ENCODE measurements around the gene NPIPB2.
A peak's percentile ranks its signal among the peaks of the same experiment; 100 is the strongest.
"Not testable (repeated sequence)": the region's sequence is repeated elsewhere in the genome, so short reads cannot be mapped to it uniquely, and the experiment has no call there.

Gene NPIPB2

GRCh38 chr16:11941945-11942344, at the start of gene NPIPB2:
TSS of gene NPIPB2 (minus strand) at chr16:11942045. CDS start at chr16:11942045, 0 bp downstream.
- DNase-seq = not testable (repeated sequence)

DNA sequence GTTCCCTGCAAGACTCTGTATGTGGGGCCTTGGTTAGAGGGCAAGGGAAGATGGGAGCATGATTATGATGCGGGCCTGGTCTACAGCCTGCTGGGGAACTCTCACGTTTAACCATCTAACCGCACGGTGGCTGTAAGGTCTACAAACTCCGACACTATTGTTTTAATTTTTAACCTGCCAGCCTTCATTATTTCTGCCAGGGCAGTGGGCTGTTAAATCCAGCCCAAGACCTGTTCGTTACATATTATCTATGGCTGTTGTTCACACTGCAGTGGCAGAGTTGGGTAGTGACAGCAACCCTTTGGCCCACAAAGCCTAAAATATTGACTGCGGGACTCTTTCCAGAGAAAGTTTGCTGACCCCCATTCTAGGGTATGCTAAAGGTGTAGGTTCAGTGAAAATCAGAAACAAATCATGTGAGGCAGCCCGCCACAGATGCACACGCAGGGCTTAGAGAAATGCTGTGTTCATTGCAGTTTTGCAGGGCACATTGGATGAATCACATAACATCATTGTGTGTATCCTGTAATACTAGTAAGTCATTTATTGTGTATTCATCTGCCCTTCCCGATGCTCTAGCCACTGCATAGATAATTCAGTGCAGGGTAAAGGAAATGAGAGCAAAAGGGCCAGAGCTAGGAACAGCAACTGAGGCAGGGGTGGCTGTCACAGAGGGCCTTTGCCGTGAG, 49.0 kb upstream of the NPIPB2 start:
- no peak for DNase-seq

DNA sequence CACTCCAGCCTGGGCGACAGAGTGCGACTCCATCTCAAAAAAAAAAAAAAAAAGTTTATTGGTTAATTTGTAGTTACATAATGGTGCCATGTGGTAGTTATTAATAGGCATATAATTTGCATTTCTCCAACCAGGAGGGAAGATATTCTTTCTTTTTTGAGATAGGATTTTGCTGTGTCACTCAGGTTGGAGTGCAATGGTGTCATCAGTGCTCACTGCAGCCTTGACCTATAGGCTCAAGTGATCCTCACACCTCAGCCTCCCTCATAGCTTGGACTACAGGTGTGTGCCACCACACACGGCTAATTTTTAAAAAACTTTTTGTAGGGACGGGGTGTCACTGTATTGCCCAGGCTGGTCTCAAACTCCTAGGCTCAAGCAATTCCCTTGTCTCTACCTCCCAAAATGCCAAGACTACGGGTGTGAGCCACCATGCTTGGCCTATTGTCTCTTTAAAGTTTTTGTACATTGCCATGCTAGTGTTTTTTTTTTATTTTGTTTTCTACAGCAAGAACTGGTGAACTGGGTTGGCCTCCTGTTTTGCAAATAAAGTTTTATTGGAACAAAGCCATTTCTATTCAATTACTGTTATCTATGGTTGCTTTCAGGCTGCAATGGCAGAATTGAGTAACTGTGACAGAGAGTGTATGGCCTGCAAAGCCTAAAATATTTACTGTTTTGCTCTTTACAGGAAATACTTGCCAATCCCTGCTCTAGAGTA, 46.6 kb upstream of the NPIPB2 start:
- DNase-seq = no peak

DNA sequence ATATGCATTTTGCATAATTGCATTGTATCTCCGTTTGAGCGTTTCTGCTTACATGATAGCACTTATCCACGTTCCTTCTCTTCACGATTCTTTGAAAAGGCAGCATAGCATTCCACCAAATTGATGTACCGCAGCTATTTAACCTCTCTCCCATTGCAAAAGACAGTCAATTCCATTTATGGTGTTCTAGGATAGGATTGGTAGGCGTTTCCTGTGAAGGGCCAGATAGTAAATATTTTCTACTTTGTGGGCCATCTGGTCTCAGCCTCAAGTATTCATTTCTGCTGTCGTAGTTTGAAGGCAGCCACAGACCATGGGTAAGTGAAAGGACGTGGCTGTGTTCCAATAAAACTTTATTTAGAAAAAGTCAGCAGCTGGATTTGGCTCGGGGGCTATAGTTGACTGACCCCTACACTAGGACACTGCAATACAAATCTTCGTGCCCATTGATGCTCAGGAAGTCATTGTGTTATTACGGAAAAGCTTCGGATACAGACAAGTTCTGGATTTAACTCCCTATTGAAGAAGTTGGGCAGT, 44.7 kb upstream of the NPIPB2 start:
- DNase-seq = no peak

DNA sequence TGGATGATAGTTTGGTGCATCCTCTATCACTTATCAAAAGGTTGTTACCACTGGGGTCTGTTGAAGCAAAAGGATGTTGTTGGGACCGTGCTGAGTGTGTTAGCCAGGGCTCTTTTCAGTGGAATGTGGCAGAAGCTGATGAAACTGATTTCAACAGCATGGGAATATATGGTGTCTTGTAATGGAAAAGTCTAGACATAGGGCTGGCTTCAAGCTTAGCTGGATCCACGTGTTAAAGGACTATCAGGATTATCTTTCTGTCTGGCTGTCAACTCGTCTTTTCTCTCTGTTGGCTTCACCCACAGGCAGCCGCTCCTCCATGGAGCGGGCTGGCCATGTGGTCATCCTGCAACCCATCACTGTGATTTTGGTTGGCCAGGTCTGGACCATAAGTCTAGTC, 43.4 kb upstream of the NPIPB2 start:
- no peak for DNase-seq

- peak; percentile 9 for DNase-seq
These were observed 38.4 kb upstream of the NPIPB2 start for GRCh38 chr16:11980136-11980844.

- no peak for DNase-seq
These were observed 37.3 kb upstream of the NPIPB2 start for GRCh38 chr16:11979013-11979672.

DNA sequence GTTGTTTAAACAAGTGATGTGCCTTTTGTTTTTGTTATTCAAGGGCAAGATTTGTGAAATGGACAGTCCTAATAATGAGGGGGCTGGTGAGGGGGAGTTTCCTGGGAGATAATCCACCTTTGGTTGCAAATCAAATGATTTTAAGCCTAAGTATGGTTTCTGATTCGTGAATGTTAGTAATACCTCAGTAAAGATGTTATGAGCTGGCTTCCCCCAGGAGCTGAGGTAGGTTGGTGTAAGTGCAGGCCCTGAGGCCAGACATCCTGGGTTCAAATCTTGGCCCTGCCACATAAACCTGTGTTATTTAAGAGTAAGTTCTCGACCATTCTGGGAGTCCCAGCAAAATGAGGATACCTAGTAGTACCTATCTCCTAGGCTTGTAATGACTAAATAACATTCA, 36.2 kb upstream of the NPIPB2 start:
- DNase-seq = no peak

GRCh38 chr16:11977376-11978041, 35.7 kb upstream of the NPIPB2 start:
- no peak for DNase-seq

GRCh38 chr16:11976850-11977375, 35.1 kb upstream of the NPIPB2 start:
- no peak for DNase-seq

- no peak for DNase-seq
These were observed 31.2 kb upstream of the NPIPB2 start for GRCh38 chr16:11973070-11973469.

GRCh38 chr16:11972128-11972527, 30.3 kb upstream of the NPIPB2 start:
- peak; percentile 50 for DNase-seq

- not testable (repeated sequence) for DNase-seq
These were observed 28.4 kb upstream of the NPIPB2 start for GRCh38 chr16:11970292-11970691.

DNA sequence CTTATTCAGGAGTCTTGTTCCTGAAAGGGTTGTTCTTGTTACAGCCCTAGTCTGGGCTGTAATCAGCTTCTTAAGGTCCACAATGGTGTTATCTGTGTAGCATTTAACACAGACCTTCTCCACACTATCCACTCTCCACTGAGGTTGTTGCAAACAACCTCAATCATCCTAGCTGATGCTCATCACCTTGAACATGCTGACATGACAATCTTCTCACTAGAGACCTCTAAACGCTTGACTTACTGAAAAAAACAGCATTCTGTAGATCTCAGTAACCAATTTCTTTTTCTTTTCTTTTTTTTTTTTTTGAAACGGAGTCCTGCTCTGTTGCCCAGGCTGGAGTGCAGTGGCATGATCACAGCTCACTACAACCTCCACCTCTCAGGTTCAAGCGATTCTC, 26.7 kb upstream of the NPIPB2 start:
- DNase-seq = no peak

- no peak for DNase-seq
These were observed 25.5 kb upstream of the NPIPB2 start for GRCh38 chr16:11967195-11967911.

DNA sequence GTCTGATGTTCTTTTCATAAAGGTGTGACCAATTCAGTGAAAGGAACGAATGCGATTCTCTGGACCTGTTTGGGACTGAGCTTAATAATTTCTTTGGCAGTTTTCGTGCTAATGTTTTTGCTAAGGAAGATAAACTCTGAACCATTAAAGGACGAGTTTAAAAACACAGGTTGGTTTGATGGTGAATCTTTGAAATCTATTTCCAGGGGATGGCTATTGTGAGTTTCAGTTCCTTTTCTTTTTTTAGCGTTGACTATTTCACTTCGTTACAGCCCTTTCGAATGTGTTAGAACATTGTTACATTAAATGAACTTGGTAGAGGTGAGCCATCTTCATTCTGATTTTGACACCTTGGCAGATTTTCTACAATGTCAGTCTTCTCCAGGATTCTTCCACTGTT, 24.3 kb upstream of the NPIPB2 start:
- DNase-seq = no peak

DNA sequence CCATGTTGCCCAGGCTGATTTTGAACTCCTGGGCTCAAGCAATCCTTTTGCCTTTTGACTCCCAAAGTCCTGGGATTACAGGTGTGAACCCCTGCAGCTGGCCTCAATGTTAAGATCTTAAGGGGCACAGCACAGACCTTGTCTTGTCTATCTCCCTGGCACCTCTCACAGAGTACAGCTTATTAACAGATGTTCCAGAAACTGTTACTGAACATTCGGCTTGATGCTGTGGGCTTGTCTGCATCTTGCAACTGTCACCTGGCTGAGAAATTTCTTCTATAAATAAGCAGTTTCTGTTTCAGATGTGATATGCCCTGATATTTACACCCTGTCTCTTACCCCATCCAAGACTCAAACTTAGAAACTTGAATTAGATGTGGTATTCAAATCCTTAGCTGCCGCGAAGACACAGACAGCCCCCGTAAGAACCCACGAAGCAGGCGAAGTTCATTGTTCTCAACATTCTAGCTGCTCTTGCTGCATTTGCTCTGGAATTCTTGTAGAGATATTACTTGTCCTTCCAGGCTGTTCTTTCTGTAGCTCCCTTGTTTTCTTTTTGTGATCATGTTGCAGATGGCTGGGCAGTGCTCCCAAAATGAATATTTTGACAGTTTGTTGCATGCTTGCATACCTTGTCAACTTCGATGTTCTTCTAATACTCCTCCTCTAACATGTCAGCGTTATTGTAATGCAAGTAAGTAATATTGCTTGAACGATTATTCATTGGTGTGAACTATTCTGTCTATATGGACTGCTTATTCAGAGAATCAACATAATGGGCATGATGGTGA, 23.1 kb upstream of the NPIPB2 start, which contains the start of gene TNFRSF17:
TNFRSF17 (plus strand) TSS at position 450 of the 791 bp plus-strand sequence; CDS start at position 565, 115 bp downstream.
- no peak for DNase-seq

GRCh38 chr16:11963706-11964105, 21.9 kb upstream of the NPIPB2 start:
- DNase-seq = no peak

DNA sequence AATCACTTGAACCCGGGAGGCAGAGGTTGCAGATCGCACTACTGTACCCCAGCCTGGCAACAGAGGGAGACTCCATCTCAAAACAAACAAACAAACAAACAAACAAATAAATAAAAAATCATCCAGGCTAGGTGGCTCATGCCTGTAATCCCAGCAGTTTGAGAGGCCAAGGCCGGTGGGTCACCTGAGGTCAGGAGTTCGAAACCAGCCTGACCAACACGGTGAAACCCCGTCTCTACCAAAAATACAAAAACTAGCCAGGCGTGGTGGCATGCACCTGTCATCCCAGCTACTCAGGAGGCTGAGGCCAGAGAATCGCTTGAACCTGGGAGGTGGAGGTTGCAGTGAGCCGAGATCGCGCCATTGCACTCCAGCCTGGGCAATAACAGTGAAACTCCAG, 21.1 kb upstream of the NPIPB2 start:
- DNase-seq = not testable (repeated sequence)

- DNase-seq = not testable (repeated sequence)
These were observed 20.6 kb upstream of the NPIPB2 start for GRCh38 chr16:11962457-11962856.
